ENCODE measurements around the gene CETP. TPM values are rescaled to one million over a fixed set of nuclear protein-coding genes. Genes with fewer than 3 reads are reported as not detected.

Gene CETP
- total RNA-seq, 1 experiment from 2014 or later: not detected

GRCh38 chr16:56969769-56970168 lies 8.0 kb downstream of the CETP start:
- Histone ChIP-seq H3K79me2 (ENCODE audit: low read length) (no peaks in the 10 kb centered on the region), H3K9ac (ENCODE audit: low read length) (no peak overlapping the region), H3K36me3 (ENCODE audit: low read depth, low read length) (no peaks in the 10 kb centered on the region), H3K9me2 (replicated peaks; ENCODE audit: low read length) (no peaks in the 10 kb centered on the region), H3K27ac (ENCODE audit: low read length) (no peak overlapping the region), H3K9me3 (ENCODE audit: low read length) (no peaks in the 10 kb centered on the region), H3K27me3 (ENCODE audit: low read length) (no peaks in the 10 kb centered on the region), H2AFZ (ENCODE audit: low read length) (no peak overlapping the region), H3K4me1 (ENCODE audit: insufficient read depth, low read length) (peaks cover 6% of the 10 kb centered on the region; the same call in 1 of the 2 replicates), H3F3A (ENCODE audit: low read length, unreplicated experiment) (no peaks in the 10 kb centered on the region), H3K4me3 (ENCODE audit: low read length) (no peak overlapping the region), H4K20me1 (ENCODE audit: low read length) (no peaks in the 10 kb centered on the region), H3K4me2 (ENCODE audit: low read length) (no peak overlapping the region)
- intact Hi-C loops (cut with micrococcal nuclease): no loop called here
- ChIA-PET POLR2A (ENCODE audit: unreplicated experiment) (no interaction called here), CTCF (no interaction called here)
- no TSS peak for BruUV-seq (replicated peaks)
- no peak for TF ChIP-seq EZH2phosphoT487 (IDR thresholded peaks at IDR 0.05; ENCODE audit: borderline replicate concordance, low read length)
- ATAC-seq: no peak
- no peak for DNase-seq

- no peak overlapping the region for H3K4me2 ChIP-seq (ENCODE audit: low read length)
- no peak overlapping the region for H3K27ac ChIP-seq (ENCODE audit: low read length)
- no peak overlapping the region for H2AFZ ChIP-seq (ENCODE audit: low read length)
- no peaks in the 10 kb centered on the region for H4K20me1 ChIP-seq (ENCODE audit: low read length)
- H3K4me1 ChIP-seq (ENCODE audit: insufficient read depth, low read length): no peaks in the 10 kb centered on the region
- H3K9me3 ChIP-seq (ENCODE audit: low read length): no peaks in the 10 kb centered on the region
- no peak overlapping the region for H3K4me3 ChIP-seq (ENCODE audit: low read length)
- no peaks in the 10 kb centered on the region for H3K9me2 ChIP-seq (replicated peaks; ENCODE audit: low read length)
- no peak overlapping the region for H3K9ac ChIP-seq (ENCODE audit: low read length)
- no peaks in the 10 kb centered on the region for H3F3A ChIP-seq (ENCODE audit: low read length, unreplicated experiment)
- TF ChIP-seq EZH2 (IDR thresholded peaks at IDR 0.05; ENCODE audit: low read length, unreplicated experiment): no peak
- TF ChIP-seq CTCF (conservative IDR thresholded peaks at IDR 0.05; ENCODE audit: low read depth, low read length): no peak
- TF ChIP-seq EZH2phosphoT487 (IDR thresholded peaks at IDR 0.05; ENCODE audit: borderline replicate concordance, low read length): no peak
- ATAC-seq (no peak), DNase-seq (no peak)
- no peaks in the 10 kb centered on the region for H3K27me3 ChIP-seq (ENCODE audit: low read length)
- ChIA-PET CTCF (no interaction called here), POLR2A (ENCODE audit: unreplicated experiment) (interaction anchor here (0.5 kb wide), 1 partner anchor 36 kb away, joined by 5 read pairs; no protein-coding TSS in a partner anchor)
- intact Hi-C loops (cut with micrococcal nuclease): no loop called here
- no peaks in the 10 kb centered on the region for H3K36me3 ChIP-seq (ENCODE audit: low read depth, low read length)
- no TSS peak for BruUV-seq (replicated peaks)
- no peaks in the 10 kb centered on the region for H3K79me2 ChIP-seq (ENCODE audit: low read length)
Measured at GRCh38 chr16:56970934-56971767, 9.4 kb downstream of the CETP start.

GRCh38 chr16:56971768-56972043 lies 10.0 kb downstream of the CETP start:
- DNase-seq: no peak
- no peaks in the 10 kb centered on the region for H3K4me1 ChIP-seq (ENCODE audit: insufficient read depth, low read length)
- H3K4me2 ChIP-seq (ENCODE audit: low read length): no peak overlapping the region
- TF ChIP-seq EZH2phosphoT487 (IDR thresholded peaks at IDR 0.05; ENCODE audit: borderline replicate concordance, low read length) (no peak), CTCF (conservative IDR thresholded peaks at IDR 0.05; ENCODE audit: low read depth, low read length) (no peak), EZH2 (IDR thresholded peaks at IDR 0.05; ENCODE audit: low read length, unreplicated experiment) (no peak)
- H3K4me3 ChIP-seq (ENCODE audit: low read length): no peak overlapping the region
- CTCF ChIA-PET: no interaction called here
- no peak overlapping the region for H3K9ac ChIP-seq (ENCODE audit: low read length)
- POLR2A ChIA-PET (ENCODE audit: unreplicated experiment): interaction anchor here (0.5 kb wide), 1 partner anchor 36 kb away, joined by 5 read pairs; no protein-coding TSS in a partner anchor
- no peak overlapping the region for H3K27ac ChIP-seq (ENCODE audit: low read length)
- H3K9me2 ChIP-seq (replicated peaks; ENCODE audit: low read length): no peaks in the 10 kb centered on the region
- no peak for ATAC-seq
- BruUV-seq (replicated peaks): no TSS peak
- no peaks in the 10 kb centered on the region for H3K36me3 ChIP-seq (ENCODE audit: low read depth, low read length)
- H3K27me3 ChIP-seq (ENCODE audit: low read length): no peaks in the 10 kb centered on the region
- H2AFZ ChIP-seq (ENCODE audit: low read length): no peak overlapping the region
- no peaks in the 10 kb centered on the region for H4K20me1 ChIP-seq (ENCODE audit: low read length)
- H3F3A ChIP-seq (ENCODE audit: low read length, unreplicated experiment): no peaks in the 10 kb centered on the region
- intact Hi-C loops (cut with micrococcal nuclease): no loop called here
- H3K79me2 ChIP-seq (ENCODE audit: low read length): no peaks in the 10 kb centered on the region
- no peaks in the 10 kb centered on the region for H3K9me3 ChIP-seq (ENCODE audit: low read length)

All from PC-3 (cell line).